Measurements from ENCODE around the gene PCSK6.

Gene PCSK6

GRCh38 chr15:101371519-101371918 is 118.0 kb downstream of the PCSK6 start:
- TF ChIP-seq, protein P1, sequence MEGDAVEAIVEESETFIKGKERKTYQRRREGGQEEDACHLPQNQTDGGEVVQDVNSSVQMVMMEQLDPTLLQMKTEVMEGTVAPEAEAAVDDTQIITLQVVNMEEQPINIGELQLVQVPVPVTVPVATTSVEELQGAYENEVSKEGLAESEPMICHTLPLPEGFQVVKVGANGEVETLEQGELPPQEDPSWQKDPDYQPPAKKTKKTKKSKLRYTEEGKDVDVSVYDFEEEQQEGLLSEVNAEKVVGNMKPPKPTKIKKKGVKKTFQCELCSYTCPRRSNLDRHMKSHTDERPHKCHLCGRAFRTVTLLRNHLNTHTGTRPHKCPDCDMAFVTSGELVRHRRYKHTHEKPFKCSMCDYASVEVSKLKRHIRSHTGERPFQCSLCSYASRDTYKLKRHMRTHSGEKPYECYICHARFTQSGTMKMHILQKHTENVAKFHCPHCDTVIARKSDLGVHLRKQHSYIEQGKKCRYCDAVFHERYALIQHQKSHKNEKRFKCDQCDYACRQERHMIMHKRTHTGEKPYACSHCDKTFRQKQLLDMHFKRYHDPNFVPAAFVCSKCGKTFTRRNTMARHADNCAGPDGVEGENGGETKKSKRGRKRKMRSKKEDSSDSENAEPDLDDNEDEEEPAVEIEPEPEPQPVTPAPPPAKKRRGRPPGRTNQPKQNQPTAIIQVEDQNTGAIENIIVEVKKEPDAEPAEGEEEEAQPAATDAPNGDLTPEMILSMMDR (IDR thresholded peaks at IDR 0.05; ENCODE audit: control insufficient read depth, insufficient read depth, low read depth, low read length, missing control alignments): no peak
- DNase-seq (ENCODE audit: low read depth): no peak
- no peak overlapping the region for H3K4me3 ChIP-seq (ENCODE audit: control insufficient read depth, low read depth, low read length)

- no peak overlapping the region for H3K4me3 ChIP-seq (ENCODE audit: control insufficient read depth, low read depth, low read length)
- DNase-seq (ENCODE audit: low read depth): no peak
- TF ChIP-seq, protein P1 (IDR thresholded peaks at IDR 0.05; ENCODE audit: control insufficient read depth, insufficient read depth, low read depth, low read length, missing control alignments): no peak
Measured at GRCh38 chr15:101371081-101371480, 118.4 kb downstream of the PCSK6 start.

DNA sequence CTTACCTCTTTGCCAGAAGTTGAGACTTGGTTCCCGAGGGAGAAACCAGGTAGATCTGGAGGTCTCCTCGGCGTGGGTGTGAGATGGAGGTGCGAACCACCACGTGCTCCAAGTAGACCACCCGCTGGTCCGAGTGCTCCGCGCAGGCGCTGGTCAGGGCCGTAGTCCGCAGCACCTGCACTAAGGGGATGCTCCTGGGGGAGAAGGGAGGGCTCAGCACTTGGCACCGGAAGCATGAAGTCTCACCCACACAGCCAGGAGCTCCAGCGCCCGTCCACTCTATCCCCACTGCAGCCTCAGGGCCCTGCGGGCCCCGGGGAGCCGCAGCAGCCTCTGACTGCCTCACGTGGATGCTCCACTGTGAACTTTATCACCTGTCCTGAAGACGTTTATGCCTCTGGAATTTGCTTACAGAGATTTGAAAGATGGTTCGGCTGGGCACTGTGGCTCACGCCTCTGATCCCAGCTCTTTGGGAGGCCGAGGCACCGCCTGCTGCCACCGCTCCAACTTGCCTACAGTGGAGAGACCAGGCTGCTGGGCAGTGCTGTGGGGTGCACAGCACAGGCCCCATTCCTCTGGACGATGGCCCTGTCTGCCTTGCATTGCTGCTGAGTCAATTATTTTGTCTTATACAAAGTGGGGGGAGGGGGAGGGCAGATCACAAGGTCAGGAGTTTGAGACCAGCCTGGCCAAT is 119.0 kb downstream of the PCSK6 start:
- no peak overlapping the region for H3K4me3 ChIP-seq (ENCODE audit: control insufficient read depth, low read depth, low read length)
- no peak for DNase-seq (ENCODE audit: low read depth)
- TF ChIP-seq, protein P1 (IDR thresholded peaks at IDR 0.05; ENCODE audit: control insufficient read depth, insufficient read depth, low read depth, low read length, missing control alignments): no peak

DNA sequence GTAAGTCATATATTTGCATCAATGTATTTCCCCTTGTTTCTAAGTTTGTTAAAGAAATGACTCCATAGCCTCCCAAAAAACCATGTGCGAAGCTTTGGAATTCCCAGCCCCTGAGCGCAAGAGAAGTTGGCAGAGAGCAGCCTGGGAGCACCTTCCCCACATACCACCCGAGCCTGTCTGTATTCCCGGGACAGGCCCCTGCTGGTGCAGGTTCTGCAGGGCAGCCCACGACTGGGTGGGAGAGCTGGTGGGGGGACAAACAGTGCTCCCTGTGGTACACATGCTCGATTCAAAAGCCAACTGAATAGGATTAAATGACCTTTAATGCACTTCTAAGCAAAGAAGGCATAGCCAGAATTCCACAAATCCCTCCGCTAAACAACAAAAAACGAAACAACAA is 119.8 kb downstream of the PCSK6 start:
- TF ChIP-seq, protein P1 (IDR thresholded peaks at IDR 0.05; ENCODE audit: control insufficient read depth, insufficient read depth, low read depth, low read length, missing control alignments): no peak
- DNase-seq (ENCODE audit: low read depth): no peak
- no peak overlapping the region for H3K4me3 ChIP-seq (ENCODE audit: control insufficient read depth, low read depth, low read length)

DNA sequence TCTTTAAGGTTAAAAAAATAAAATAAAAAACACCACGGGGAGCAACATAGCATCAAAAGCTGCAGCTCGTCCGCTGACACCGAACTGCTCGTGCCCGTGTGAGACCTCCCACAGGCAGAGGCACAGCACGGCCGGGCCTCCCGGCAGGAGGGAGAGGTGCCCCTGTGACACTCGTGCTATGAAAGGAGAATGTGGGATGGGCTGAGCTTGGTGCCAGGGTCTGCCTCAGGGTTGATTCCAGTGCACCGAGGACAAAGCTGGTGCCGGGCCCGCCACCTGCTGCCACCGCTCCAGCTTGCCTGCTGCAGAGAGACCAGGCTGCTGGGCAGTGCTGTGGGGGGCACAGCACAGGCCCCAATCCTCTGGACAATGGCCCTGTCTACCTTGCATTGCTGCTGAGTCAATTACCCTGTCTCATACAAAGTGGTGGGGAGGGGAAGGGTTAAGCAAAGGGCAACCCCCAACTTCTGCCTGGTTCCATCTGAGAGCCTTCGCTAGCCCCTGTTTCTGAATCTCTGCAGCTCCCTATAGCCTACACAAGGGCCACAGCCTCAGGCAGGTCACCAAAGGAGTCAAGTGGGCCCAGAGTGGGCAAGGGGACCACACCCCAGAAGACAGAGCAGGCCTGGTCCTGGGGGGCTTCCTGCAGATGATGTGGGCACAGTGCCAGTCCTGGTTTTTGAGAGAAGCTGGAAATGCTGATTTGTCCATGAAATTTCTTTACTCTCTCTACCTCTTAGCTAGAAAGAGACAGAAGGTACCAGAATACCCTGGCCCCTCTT is 120.5 kb downstream of the PCSK6 start:
- DNase-seq (ENCODE audit: low read depth): no peak
- H3K4me3 ChIP-seq (ENCODE audit: control insufficient read depth, low read depth, low read length): no peak overlapping the region
- TF ChIP-seq, protein P1 (IDR thresholded peaks at IDR 0.05; ENCODE audit: control insufficient read depth, insufficient read depth, low read depth, low read length, missing control alignments): no peak

GRCh38 chr15:101368086-101368780 is 121.3 kb downstream of the PCSK6 start:
- TF ChIP-seq, protein P1 (IDR thresholded peaks at IDR 0.05; ENCODE audit: control insufficient read depth, insufficient read depth, low read depth, low read length, missing control alignments): no peak
- no peak overlapping the region for H3K4me3 ChIP-seq (ENCODE audit: control insufficient read depth, low read depth, low read length)
- no peak for DNase-seq (ENCODE audit: low read depth)
